Measurements from ENCODE around the gene SMURF1. TPM values are rescaled to one million over a fixed set of nuclear protein-coding genes. Genes with fewer than 3 reads are reported as not detected.
A peak's percentile ranks its signal among the peaks of the same experiment; 100 is the strongest.

Gene SMURF1
- total and polyA plus RNA-seq, 2 donors (not counting 1 experiment from before 2014, with no cell fraction given), result 17.2 to 18.7 TPM

GRCh38 chr7:99137411-99138180 is 6.3 kb downstream of the SMURF1 start:
- Histone ChIP-seq H3K4me1 (ENCODE audit: control insufficient read depth, extremely low read depth, insufficient read depth, low read length) (peaks cover 17% of the 10 kb centered on the region), H3K4me2 (ENCODE audit: extremely low read depth, insufficient read depth, low read length) (peak overlapping the region; percentile 87), H3K9me3 (ENCODE audit: control insufficient read depth, insufficient read depth, low read depth, low read length) (no peaks in the 10 kb centered on the region), H3K27me3 (ENCODE audit: control insufficient read depth, insufficient read depth, low read length) (no peaks in the 10 kb centered on the region), H3K79me2 (ENCODE audit: control insufficient read depth, insufficient read depth, low read length) (peaks cover 95% of the 10 kb centered on the region), H3K4me3 (replicated peaks in 1 of 4; ENCODE audit: control extremely low read depth in 1 of 4, insufficient read depth in 1 of 4, low read depth in 3 of 4, low read length in 4 of 4) (peak overlapping the region; percentile 15 to 42 (median 30)), H2AFZ (ENCODE audit: low read length) (no peak overlapping the region), H3K36me3 (ENCODE audit: control insufficient read depth, insufficient read depth, low read length) (no peaks in the 10 kb centered on the region), H3K9ac (ENCODE audit: insufficient read depth, low read length) (no peak overlapping the region), H4K20me1 (ENCODE audit: control insufficient read depth, extremely low read depth, insufficient read depth, low read length) (no peaks in the 10 kb centered on the region), H3K27ac (ENCODE audit: insufficient read depth, low read length) (peak overlapping the region; percentile 52)
- TF ChIP-seq, protein P1, sequence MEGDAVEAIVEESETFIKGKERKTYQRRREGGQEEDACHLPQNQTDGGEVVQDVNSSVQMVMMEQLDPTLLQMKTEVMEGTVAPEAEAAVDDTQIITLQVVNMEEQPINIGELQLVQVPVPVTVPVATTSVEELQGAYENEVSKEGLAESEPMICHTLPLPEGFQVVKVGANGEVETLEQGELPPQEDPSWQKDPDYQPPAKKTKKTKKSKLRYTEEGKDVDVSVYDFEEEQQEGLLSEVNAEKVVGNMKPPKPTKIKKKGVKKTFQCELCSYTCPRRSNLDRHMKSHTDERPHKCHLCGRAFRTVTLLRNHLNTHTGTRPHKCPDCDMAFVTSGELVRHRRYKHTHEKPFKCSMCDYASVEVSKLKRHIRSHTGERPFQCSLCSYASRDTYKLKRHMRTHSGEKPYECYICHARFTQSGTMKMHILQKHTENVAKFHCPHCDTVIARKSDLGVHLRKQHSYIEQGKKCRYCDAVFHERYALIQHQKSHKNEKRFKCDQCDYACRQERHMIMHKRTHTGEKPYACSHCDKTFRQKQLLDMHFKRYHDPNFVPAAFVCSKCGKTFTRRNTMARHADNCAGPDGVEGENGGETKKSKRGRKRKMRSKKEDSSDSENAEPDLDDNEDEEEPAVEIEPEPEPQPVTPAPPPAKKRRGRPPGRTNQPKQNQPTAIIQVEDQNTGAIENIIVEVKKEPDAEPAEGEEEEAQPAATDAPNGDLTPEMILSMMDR (conservative IDR thresholded peaks at IDR 0.05 in 1 of 2, IDR thresholded peaks at IDR 0.05 in 1 of 2; ENCODE audit: low read depth in 1 of 2, low read length in 2 of 2), result no peak
- no peak for TF ChIP-seq EZH2 (IDR thresholded peaks at IDR 0.05; ENCODE audit: low read length, missing control alignments)
- DNase-seq (ENCODE audit: low read depth in 2 of 2), result peak; percentile 69 to 93

GRCh38 chr7:99135938-99136337 is 8.0 kb downstream of the SMURF1 start:
- Histone ChIP-seq H2AFZ (ENCODE audit: low read length) (no peak overlapping the region), H3K27me3 (ENCODE audit: control insufficient read depth, insufficient read depth, low read length) (no peaks in the 10 kb centered on the region), H3K4me3 (replicated peaks in 1 of 4; ENCODE audit: control extremely low read depth in 1 of 4, insufficient read depth in 1 of 4, low read depth in 3 of 4, low read length in 4 of 4) (no peak overlapping the region), H3K4me2 (ENCODE audit: extremely low read depth, insufficient read depth, low read length) (no peak overlapping the region), H3K9ac (ENCODE audit: insufficient read depth, low read length) (no peak overlapping the region), H3K27ac (ENCODE audit: insufficient read depth, low read length) (no peak overlapping the region), H3K9me3 (ENCODE audit: control insufficient read depth, insufficient read depth, low read depth, low read length) (no peaks in the 10 kb centered on the region), H4K20me1 (ENCODE audit: control insufficient read depth, extremely low read depth, insufficient read depth, low read length) (no peaks in the 10 kb centered on the region), H3K4me1 (ENCODE audit: control insufficient read depth, extremely low read depth, insufficient read depth, low read length) (peaks cover 19% of the 10 kb centered on the region), H3K79me2 (ENCODE audit: control insufficient read depth, insufficient read depth, low read length) (peaks cover 99% of the 10 kb centered on the region), H3K36me3 (ENCODE audit: control insufficient read depth, insufficient read depth, low read length) (no peaks in the 10 kb centered on the region)
- TF ChIP-seq, protein P1 (conservative IDR thresholded peaks at IDR 0.05 in 1 of 2, IDR thresholded peaks at IDR 0.05 in 1 of 2; ENCODE audit: low read depth in 1 of 2, low read length in 2 of 2), result no peak
- TF ChIP-seq EZH2 (IDR thresholded peaks at IDR 0.05; ENCODE audit: low read length, missing control alignments), result no peak
- DNase-seq (ENCODE audit: low read depth in 2 of 2), result no peak

DNA sequence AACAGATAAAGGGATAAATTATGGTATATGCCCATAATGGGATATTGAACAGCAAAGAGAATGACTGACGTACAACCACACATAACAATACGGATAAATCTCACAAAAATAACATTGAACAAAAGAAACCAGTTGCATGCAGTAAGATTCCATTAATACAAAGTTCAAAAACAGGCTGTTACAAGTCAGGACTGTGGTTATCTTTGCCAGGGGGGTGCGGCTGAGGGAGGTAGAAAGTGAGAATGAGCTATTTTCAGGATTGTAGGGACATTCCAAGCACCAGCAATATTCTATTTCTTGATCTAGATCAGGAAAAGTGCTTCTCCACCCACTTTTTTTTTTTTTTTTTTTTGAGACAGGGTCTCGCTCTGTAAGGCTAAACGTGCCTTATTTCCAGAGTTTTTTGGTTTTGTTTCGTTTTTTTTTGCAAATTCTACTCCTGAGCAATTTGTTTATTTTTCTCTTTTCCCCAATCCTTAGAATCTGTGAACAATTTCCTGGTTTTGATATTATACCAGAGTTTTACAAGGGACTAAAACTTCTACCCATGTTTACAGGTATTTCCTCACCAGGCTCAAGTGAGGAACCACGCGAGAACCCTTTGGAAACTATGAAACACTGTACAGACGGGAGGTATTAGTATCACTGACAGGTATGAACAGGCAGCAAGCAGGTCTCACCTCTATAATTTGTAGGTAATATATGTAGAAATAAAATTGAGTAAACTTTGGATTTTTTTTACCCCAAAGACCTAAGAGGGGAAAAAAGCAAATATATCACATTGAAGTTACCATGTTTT is 9.9 kb downstream of the SMURF1 start:
- Histone ChIP-seq H3K9me3 (ENCODE audit: control insufficient read depth, insufficient read depth, low read depth, low read length) (no peaks in the 10 kb centered on the region), H3K79me2 (ENCODE audit: control insufficient read depth, insufficient read depth, low read length) (peaks cover 96% of the 10 kb centered on the region), H3K4me1 (ENCODE audit: control insufficient read depth, extremely low read depth, insufficient read depth, low read length) (peaks cover 16% of the 10 kb centered on the region), H3K27me3 (ENCODE audit: control insufficient read depth, insufficient read depth, low read length) (no peaks in the 10 kb centered on the region), H4K20me1 (ENCODE audit: control insufficient read depth, extremely low read depth, insufficient read depth, low read length) (no peaks in the 10 kb centered on the region), H3K4me3 (replicated peaks in 1 of 4; ENCODE audit: control extremely low read depth in 1 of 4, insufficient read depth in 1 of 4, low read depth in 3 of 4, low read length in 4 of 4) (no peak overlapping the region), H3K36me3 (ENCODE audit: control insufficient read depth, insufficient read depth, low read length) (no peaks in the 10 kb centered on the region), H3K27ac (ENCODE audit: insufficient read depth, low read length) (no peak overlapping the region), H3K4me2 (ENCODE audit: extremely low read depth, insufficient read depth, low read length) (peak overlapping the region; percentile 75), H2AFZ (ENCODE audit: low read length) (no peak overlapping the region), H3K9ac (ENCODE audit: insufficient read depth, low read length) (no peak overlapping the region)
- no peak for TF ChIP-seq EZH2 (IDR thresholded peaks at IDR 0.05; ENCODE audit: low read length, missing control alignments)
- TF ChIP-seq, protein P1 (conservative IDR thresholded peaks at IDR 0.05 in 1 of 2, IDR thresholded peaks at IDR 0.05 in 1 of 2; ENCODE audit: low read depth in 1 of 2, low read length in 2 of 2), result no peak
- DNase-seq (ENCODE audit: low read depth in 2 of 2), result no peak
